ENCODE measurements around the gene ATP13A2.
A peak's percentile ranks its signal among the peaks of the same experiment; 100 is the strongest.

ATP13A2 gene, protein sequence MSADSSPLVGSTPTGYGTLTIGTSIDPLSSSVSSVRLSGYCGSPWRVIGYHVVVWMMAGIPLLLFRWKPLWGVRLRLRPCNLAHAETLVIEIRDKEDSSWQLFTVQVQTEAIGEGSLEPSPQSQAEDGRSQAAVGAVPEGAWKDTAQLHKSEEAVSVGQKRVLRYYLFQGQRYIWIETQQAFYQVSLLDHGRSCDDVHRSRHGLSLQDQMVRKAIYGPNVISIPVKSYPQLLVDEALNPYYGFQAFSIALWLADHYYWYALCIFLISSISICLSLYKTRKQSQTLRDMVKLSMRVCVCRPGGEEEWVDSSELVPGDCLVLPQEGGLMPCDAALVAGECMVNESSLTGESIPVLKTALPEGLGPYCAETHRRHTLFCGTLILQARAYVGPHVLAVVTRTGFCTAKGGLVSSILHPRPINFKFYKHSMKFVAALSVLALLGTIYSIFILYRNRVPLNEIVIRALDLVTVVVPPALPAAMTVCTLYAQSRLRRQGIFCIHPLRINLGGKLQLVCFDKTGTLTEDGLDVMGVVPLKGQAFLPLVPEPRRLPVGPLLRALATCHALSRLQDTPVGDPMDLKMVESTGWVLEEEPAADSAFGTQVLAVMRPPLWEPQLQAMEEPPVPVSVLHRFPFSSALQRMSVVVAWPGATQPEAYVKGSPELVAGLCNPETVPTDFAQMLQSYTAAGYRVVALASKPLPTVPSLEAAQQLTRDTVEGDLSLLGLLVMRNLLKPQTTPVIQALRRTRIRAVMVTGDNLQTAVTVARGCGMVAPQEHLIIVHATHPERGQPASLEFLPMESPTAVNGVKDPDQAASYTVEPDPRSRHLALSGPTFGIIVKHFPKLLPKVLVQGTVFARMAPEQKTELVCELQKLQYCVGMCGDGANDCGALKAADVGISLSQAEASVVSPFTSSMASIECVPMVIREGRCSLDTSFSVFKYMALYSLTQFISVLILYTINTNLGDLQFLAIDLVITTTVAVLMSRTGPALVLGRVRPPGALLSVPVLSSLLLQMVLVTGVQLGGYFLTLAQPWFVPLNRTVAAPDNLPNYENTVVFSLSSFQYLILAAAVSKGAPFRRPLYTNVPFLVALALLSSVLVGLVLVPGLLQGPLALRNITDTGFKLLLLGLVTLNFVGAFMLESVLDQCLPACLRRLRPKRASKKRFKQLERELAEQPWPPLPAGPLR

DNA sequence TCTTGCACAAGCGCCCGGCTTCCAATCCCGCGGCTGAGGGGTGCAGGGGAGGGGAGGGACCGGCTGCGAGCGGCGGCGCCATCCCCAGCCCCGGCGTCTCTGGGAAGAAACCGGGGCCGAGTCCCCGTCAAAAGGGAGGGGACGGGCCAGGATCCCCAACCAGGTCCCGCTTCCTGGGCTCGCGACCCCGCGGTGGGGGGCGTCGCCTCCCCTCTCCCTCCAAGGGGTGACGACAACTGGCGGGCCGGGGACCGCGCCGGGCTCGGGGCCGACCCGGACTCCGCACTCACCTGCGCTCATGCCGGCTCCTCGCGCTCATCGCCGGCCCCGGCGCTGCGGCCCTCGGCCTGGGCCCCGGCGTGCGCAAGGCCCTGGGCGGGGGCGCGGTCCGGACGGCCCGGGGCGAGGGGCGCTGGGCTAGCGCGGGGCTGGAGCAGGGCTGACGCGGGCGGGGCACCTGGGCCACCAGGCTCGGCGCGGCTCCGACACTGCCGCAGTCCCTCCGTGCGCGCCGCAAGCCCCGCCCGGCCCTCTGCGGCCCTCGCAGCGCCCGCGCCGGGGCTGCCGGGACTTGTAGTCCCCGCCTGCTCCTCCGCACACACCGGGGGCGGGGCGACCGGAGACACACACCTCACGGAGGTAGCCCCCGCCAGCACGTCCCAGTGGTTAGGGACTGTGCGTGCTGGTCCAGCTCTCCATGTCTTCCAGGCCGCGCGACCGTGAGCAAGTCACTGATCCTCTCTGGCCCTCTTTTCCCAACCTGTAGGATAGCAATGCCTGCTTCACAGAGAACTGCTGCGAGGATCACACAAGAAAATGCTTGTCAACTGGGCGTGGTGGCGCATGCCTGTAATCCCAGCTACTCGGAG, at the start of gene ATP13A2:
Gene ATP13A2, minus strand, starts transcription at position 490 of the 869 bp plus-strand sequence. Its CDS starts 190 bp downstream, at position 300.
- peak; percentile 33 for DNase-seq

DNA sequence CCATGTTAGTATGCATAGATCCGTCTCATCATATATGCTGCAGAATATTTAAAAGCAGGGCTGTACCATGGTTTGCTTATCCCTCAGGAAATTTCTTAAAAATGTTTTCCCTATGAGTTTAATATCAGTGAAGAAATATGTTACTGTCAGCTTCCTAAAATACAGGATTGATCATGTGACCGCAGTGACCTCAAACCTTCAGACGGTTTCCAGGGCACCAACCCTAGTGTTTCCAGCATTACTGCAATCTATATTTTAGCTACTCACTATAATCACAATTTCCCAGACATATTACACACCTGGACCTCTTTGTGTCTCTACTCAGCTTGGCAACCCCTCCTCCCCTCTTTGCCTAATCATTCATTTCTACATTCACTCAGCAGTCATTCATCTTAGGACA, 49.8 kb upstream of the ATP13A2 start:
- no peak for DNase-seq

DNA sequence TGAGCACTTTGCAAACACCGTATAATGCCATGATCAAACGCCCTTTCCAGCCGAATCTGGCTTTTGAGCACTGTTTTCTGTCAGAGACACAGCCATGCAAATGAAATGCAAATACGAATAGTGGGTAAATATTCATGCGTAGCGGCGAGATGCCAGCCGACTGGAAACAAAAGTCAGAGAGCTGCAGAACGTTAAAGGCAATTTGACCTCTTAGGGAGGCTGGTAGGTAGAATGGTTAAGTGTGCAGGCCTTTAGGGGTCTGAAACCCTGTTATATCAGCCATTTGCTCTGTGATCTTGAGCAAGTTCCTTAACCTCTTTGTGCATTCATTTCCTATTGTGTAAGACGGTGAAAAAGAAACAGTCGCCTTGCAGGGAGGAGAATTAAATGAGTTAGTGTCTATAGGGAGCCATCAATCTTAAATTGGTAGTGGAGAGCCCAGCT, 48.6 kb upstream of the ATP13A2 start:
- DNase-seq, result no peak

DNA sequence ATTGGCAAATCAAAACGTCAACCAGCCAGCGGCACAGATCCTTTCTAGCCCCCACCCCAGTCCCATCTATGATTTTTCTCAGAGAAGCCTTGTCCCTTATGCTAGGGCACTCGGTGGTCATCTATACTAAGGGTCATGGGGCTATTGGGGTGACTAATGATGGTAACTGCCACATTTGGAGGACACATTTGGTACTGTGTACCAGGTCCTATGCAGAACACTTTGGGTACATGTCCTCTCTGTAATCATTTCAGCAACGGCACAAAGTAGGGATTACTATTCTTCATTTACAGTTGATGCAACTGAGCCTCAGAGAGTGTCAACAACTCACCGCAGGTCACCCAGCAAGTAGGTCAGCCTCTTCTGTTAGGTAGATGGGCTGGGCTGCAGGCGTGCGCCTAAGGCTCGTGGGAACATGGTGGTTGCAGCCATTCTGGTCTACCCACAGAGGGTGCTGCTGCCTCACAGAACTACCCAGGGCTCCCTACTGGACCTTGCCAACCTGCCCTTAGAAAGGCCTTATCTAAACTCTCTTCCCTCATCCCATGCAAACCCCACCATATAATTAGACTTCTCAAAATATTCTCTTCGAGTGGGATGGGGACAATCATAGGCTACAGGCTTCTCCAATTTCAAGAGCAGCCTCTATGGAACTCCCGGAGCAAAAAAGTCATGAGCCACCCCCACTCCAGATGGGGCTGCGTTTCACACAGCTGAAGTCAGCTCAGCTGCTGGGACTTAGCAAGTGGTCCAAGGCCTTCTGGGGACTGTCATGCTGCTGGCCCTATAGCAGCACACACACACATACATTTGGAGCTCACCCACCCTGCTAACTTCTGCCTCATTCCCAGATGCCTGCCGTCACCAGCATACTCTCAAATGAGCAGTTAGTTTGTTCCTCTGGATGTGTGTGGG, 47.9 kb upstream of the ATP13A2 start:
- DNase-seq, result peak; percentile 24

DNA sequence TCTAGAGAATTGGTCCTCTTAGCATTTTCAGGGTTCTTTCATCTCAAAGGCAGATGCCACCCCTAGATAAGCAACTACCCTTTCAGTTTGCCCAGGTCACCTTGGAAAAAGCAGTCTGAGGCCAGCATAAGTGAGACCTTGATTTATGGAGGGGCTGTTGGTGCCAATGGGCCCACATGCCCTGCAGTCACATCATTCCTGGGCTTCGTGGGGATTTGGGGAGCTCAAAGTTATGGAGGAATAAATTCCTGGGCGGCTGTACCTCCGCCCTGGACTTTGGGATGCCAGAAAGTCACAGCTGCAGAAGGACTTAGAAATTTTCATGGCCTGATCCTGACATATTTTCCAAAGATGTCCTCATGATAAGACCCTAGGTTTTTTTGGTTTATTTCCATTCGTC, 44.8 kb upstream of the ATP13A2 start:
- DNase-seq, result no peak

DNA sequence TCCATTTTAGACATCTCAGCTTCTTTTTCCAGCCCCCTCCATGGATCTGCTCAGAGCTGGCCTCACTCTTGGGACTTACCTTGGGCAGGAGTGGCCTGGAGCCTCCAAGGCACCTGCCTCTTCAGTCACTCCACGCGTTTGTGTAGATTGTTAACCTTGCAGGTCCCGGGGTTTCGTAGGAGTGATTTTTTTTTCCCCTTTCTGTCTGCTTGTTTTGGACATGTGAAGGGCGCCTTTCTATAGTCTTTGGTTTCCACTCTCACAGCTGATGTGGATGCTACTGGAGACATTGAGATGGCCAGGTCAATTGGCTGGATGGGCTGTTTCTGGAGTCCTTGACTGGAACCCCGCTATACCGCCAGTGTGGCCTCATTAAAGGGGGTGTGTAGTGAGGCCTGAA, 44.1 kb upstream of the ATP13A2 start:
- no peak for DNase-seq

DNA sequence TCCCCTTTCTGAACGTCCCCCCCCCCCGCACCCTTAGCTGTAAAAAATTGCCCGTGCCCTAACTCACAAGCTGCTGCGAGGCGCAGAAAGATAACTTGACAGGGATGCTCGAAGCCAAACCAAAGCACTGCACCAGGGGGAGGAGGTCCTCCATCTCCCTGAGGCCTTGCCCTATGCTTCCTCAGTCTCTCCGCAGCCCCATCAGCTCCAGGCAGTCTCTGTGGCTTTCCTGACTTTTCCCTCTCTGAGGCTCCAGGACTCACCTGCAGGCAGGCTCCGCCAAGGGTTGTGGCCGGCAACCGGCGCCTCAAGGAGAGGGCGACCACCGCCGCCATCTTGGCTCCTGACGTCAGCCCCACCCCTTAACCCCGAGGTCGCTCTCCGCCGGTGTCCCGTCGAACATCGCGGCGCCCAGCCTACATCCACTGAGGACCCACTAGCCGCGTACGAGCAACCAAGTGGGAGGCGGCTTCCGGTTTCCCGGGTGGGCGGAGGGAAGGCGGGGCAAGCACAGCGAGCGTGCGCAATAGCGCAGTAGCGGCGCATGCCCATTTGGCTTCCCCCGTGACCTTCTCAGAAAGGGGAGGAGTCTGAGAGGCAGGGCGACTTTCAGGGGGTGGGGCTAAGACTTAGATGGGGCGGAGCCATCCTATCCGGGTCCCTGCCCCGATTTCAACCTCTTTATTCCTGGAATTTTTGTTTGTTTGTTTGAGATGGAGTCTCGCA, 42.1 kb upstream of the ATP13A2 start, which contains the start of gene SDHB:
Gene SDHB, minus strand, starts transcription at position 348 of the 726 bp plus-strand sequence. Its CDS starts 13 bp downstream, at position 335.
- DNase-seq, result peak; percentile 91

DNA sequence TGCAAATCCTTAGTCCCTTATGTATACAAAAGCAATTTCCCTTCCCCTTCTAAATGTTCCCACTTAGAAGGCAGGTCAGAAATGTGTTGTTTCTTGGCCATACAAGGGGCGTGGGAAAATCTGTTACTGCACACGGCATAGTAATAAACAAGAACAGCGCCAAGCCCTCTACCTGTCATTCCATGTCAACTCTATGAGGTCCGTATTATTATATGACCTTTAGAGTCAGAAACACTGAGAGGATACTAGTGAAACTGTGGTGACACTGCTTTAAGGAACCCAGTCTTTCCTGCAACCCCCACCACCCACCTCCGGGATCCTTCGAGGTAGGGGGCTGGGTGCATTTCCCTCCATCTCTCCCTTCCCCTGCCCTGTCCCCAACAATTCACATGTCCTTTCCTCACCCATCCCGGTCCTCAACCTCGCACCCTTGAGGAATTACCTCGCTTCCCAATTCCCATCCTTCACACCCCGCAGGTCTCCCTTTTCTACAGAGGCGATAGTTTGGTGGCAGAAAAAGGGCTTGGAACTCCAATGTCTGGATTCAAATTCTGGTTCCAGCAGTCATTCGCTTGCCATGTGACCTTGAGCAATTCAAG, 41.5 kb upstream of the ATP13A2 start:
- DNase-seq, result no peak

DNA sequence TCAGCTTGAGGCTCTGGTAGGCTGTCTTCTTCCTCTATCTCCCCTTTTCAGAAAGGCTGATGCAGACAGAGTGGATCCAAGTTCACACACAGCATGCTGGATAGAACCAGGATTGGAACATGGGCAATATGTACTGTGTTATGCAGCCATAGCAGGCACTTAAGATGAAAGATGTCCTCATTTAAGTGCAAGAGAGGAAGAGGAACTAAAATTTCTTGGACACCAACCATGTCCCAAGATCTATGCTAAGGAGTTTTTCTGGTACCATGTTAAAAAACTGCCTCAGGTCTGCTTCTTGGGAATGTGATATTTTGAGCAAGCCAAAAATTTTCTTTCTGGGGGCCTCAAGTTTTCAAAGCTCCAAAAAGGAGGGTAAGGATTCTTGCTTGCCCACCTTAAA, 40.9 kb upstream of the ATP13A2 start:
- no peak for DNase-seq

DNA sequence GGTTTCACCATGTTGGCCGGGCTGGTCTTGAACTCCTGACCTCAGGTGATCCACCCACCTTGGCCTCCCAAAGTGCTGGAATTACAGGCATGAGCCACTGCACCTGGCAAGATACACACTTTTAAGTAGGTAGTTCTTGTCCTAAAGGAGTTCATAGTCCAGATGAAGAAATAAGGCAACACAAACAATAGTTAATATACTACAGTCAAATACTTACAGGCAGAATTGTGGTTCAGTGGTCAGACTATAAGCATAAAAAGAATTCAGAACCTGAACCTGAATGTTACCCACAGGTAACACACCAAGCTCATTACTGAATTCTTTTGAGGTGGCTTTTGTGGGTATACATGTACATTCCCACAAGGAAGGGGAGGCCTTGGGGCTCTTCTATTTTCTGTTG, 40.3 kb upstream of the ATP13A2 start:
- no peak for DNase-seq

DNA sequence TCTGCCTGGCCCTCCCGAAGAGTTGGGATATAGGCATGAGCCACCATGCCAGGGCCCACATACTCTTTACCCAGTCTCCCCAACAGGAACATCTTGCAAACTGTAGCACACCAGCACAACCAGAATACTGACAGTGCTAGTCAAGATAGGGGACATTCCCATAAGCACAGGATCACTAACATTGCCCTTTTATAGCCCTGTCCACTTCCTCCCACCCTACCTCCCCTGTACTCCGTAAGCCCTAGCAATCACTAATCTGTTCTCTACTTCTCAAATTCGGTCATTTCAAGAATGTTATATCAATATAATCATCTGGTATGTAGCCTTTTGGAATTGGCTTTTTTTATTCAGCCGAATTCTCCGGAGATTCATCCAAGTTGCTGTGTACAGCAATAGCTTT, 36.2 kb upstream of the ATP13A2 start:
- no peak for DNase-seq

DNA sequence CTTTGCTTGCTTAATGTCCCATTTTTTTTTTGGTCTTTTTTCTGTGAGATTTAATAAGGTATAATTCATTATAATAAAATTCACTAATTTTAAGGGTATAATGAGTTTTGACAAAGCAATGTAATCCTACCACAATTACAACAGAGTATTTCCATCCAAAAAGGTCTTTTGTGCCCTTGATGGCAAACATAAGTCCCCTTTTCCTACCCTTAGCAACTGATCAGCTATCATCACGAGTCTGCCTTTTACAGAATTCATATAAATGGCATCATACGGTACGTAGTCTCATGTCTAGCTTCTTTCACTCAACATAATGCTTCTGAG, 34.6 kb upstream of the ATP13A2 start:
- no peak for DNase-seq

DNA sequence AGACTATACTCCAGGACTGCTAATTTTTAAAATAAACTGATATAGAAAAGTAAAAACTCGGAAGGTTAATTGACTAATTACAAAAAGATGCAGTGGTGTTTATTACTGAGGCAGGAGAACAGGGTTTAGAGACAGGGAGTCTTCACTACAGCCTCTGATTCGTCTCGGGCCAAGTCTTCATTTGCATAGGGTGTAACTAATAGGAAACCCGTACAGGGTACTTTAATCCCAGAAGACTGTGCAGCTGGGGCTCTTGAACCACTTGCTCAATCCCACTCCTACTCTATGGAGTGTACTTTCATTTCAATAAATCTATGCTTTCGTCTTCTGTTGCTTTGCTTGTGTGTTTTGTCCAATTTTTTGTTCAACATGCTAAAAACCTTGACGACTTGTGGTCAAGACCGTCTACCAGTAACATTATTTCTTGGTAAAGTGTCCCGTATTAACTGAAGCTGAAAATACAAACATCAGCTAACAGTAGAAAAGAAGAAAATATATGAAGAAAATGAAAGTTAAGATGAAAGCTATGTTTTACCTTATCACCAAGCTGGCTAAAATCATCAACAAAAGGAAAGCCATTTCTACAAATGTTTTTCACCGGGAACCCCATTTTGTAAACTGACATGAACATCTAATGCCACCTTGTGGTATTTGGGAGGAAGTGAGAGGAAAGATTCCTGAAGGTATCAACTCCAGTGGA, 34.1 kb upstream of the ATP13A2 start:
- peak; percentile 25 for DNase-seq

DNA sequence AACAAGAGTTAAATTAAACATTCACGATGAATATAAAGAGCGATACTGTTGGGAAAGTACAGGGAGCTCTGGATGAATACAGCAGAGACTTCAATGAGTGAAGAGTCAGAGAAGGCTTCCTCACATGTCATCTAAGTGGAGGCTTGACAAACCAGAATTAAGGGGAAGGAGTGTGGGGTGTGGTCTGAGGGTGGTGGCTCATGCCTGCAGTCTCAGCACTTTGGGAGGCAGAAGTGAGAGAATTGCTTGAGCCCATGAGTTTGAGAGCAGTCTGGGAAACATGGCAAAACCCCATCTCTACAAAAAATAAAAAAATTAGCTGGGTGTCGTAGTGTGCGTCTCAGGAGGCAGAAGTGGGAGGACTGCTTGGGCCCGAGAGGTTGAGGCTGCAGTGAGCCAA, 33.4 kb upstream of the ATP13A2 start:
- DNase-seq, result no peak

DNA sequence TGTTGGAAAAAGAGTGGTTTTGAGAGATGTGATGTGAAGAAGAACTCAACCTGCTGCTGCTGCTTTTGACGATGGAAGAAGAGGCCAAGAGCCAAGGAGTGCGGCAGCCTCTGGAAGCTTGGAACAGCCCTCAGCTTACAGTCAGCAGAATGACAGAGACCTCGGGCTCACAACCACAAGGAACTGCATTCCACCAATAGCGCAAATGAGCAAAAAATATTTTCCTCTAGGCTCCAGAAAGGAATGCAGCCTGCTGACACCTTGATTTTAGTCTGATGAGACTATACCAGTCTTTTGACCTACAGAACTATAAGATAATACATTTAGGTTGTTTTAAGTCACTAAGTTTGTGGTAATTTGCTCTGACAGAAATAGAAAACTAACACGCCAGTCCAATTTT, 31.9 kb upstream of the ATP13A2 start:
- no peak for DNase-seq

DNA sequence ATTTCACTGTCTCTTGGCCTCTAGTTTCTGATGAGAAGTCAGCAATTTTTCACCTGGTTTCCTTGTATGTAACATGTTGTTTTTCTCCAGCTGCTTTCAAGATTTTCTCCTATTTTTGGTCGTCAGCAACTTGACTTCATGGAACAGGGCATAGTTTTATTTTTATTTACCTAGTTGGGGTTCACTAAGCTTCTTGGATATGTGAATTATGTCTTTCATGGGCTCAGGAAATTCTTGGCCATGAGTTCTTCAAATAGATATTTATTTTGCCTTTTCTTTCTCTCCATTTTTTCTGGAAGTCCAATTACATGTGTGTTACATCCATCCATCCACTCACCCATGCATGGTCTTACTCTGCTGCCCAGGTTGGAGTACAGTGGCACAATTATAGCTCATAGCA, 28.4 kb upstream of the ATP13A2 start:
- no peak for DNase-seq

DNA sequence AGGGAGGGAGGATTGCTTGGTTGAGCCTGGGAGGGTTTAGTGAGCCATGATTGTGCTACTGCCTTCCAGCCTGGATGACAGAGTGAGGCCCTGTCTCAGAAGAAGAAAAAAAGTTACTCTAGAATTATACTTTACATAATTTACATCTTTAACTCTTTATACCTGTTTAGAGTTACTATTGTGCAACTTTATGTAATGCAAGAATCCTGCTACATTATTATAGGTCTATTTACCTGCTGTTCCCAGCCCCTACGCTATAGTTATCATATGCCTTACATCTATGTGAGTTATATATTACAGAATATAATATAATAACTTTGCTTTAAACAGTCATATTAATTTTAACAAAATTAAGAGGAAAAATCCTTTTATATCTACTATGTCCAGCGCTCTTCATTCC, 27.8 kb upstream of the ATP13A2 start:
- DNase-seq, result no peak

DNA sequence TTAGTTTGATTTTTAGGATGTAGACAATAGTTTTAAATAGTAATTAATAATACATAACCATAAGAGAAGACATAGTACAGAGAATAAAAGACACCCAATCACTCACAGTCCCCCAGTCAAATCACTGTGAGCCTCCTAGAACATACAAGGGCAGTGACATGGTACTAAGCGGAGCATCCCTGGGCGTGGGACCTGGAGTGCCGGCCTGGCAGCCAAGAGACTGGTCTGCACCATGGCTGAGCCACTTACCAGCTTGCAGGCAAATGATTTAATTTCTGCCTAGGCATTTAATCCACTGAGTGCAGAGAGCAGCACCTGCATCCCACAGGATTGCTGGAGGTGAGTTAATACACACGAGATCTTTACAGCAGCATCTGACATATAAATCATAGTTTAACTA, 21.8 kb upstream of the ATP13A2 start:
- DNase-seq, result no peak

DNA sequence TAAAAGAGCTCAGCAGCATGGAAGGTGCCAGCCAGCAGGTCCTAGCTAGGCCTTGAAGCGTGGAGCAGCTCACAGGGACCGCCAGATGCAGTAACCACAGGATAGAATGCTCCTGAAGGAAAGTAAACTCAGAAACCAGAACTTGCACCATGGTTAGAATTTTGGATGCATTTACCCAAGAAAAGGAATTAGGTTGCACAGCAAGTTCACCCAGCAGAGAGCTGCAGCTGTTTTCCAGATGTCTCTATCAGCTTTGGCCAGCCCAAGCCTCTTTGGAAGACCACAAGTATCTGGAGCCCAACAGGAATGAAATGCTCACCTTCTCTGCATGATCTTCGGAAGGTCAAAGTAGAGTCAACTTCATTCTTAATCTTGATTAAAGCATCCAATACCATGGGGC, 21.0 kb upstream of the ATP13A2 start:
- DNase-seq, result no peak

All from DMS 273 treated with DMSO at 0.1 percent for 48 hours (cell line).